GM19023 (cell line): ENCODE results near the gene SLMAP.

Experiments
- ATAC-seq: cut with Tn5 transposase; IDR thresholded peaks from one replicate; pipeline ENCODE4 v1.9.1; 2021; ENCODE audit warnings: mild to moderate bottlenecking, moderate library complexity; ENCODE audit not compliant: unreplicated experiment

SLMAP gene

DNA sequence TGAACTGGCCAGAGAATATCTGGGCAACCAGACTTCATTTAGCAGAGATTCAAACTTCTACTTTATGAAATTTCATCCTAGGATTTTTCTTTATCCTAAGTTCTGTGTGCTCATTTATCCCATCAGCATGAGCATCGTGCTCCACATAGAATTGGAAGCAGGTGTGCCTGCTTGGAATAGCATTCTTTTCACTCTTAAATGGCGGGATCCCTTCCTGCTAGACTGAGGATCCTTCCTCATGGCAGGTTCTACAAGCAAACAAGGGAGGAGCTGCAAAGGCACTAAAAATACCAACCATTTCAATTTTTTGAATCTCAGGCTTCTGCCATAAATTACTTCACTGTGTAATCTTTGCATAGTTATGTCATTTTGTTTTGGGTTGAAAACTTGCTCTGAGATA is 177.5 kb downstream of the SLMAP start:
- no peak for ATAC-seq

DNA sequence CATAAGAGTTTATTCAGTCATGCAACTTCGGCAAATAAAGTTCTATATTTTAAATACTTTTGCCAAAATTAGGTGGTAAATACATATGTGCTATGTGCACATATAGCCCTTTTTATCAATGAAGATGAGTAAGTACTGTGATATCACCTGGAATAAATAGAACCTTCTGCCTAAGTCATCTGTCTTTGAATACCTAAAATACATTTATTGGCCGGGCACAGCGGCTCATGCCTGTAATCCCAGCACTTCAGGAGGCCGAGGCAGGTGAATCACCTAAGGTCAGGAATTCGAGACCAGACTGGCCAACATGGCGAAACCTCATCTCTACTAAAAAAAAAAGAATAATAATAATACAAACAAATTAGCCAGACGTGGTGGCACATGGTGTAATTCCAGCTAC is 178.3 kb downstream of the SLMAP start:
- no peak for ATAC-seq

DNA sequence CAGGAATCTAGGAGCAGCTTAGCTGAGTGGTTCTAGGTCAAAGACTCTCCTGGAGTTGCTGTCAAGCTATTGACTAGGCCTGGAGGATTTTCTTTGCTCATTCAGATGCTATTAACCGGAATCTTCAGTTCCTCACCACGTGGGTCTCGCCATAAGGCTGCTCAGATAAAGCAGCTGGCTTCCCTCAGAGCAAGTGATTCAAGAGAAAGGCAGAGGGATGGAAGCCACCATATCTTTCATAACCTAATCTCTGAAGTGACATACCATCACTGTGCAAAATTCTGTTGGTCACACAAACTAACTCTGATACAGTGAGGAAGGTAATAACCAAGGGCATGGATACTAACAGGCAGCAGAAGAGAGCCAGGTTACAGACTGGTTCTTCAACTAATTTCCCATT is 179.4 kb downstream of the SLMAP start:
- no peak for ATAC-seq

DNA sequence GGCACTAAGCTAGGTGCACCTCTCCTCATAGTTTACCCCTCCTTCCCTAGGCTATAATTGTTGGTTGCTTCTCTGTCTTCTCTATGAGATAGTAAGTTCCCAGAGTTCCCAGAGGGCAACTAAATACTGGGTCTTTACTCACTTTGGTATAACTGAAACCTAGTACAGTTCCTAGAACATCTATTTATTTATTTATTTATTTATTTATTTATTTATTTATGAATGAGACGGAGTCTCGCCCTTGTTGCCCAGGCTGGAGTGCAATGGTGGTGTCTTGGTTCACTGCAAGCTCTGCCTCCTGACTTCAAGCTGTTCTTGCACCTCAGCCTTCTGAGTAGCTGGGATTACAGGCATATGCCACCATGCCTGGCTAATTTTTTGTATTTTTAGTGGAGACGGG is 181.0 kb downstream of the SLMAP start:
- no peak for ATAC-seq

DNA sequence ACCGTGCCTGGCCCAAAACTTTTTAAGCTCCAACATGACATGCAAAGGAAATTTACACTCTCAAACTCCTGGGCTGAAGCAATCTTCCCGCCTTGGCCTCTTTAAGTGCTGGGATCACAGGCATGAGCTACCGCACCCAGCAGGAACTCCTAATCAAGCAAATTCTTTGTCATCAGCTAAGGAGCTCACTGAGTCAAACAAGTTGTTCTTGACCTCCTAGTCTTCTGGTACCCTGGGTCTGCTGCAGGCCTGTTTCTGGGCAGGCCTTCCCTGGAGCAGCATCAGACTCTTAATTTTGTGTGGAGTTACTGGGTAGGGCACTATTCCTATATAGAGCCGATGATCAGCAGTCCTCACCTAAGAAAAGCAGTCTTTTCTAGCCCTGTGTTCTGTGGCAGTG is 183.7 kb downstream of the SLMAP start:
- no peak for ATAC-seq

DNA sequence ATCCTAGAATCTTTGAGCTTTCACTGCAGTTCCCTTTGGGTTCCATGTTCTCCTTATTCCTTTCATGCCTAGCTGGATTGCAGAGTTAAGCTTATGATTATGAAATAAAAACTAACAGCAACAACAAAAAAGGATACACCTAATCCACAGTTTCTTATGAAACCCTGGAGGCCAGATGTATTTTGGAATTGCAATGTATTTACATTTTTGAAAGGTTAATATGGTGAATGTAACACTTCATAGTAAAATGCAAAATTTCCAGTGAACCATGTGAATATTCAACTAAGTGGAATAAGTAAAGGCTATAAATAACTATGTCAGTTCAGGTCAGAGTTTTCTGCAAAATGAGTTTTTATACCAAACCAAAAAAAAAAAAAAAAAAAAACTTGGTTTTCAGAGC is 186.3 kb downstream of the SLMAP start:
- ATAC-seq = no peak

DNA sequence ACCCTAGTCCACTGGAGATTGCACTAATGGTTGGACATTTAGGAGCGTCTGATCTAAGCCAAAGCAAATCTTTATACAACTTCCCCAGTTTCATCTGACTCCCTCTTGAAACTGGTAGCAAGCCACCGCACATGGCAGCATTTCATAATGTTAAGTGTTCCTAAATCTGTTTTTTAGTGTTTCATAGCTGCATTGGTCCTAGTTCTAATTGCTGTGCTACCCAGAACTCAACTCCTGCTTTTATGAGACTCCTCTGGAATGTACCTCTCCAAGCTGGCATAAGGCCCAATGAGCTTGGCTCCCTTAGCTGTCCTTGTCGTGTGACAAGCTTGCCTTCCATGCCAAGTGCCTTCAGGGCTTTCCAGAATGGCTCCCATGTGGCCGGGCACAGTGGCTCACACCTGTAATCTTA is 186.8 kb downstream of the SLMAP start:
- ATAC-seq = no peak

DNA sequence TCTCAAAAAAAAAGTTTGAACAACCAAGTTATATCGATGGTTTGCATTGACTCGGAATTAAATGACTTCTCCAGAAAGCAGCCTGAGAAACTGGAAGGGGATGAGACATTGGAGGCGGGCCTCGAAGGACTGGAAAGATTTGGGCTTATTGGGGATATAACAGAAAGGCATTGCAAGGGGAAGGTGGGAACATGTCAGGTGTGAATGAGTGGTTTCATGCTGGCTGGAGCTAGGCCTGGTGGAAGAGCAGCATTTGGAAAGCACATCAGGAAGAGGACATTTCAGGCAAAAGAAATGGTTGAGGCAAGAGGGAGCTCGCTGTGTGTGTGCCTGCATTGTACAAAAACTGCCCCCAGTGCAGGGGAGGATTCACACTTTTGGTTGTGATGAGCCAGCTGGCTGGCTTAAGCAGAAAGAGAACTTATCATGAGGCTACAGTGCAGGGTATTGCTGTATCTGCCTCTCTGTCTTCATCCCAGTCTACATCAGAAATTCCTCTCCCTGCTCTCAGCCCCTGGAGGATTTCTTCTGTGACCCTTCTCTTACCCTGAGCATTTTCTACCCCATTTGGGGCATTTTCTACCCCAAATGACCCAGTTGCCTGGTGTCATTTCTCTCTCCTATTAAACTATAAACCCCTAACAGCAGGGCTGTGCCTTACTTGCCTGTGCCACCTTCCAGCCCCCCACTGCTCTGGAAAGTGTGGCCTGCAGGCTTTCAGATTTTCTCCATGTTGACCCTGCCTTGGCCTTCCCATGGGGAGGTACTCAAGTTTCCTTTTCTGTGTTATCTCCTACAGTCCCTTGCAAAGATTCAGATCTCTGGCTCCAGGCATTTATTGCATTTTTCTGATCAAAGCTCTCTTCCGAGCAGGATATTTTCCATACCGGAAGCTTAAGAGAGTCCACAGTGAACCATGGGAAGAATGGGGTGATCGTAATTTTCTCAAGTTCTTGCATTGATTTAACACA is 187.7 kb downstream of the SLMAP start:
- ATAC-seq = no peak

DNA sequence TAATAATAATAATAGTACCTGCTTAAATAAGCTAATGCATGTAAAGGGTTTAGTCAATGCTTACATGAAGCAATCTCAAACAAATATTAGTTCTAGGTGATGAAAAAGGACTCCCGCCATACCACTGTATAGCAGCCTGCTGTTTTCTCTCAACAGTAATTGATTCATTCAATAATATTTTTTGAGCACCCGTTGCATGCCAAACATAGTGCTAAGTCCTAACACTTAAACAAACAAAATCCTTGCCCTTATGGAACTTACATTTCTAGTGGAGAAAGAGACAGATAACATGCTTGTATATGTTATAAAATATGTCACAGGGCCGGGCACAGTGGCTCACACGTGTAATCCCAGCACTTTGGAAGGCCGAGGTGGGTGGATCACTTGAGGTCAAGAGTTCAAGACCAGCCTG is 190.9 kb downstream of the SLMAP start:
- ATAC-seq = no peak

DNA sequence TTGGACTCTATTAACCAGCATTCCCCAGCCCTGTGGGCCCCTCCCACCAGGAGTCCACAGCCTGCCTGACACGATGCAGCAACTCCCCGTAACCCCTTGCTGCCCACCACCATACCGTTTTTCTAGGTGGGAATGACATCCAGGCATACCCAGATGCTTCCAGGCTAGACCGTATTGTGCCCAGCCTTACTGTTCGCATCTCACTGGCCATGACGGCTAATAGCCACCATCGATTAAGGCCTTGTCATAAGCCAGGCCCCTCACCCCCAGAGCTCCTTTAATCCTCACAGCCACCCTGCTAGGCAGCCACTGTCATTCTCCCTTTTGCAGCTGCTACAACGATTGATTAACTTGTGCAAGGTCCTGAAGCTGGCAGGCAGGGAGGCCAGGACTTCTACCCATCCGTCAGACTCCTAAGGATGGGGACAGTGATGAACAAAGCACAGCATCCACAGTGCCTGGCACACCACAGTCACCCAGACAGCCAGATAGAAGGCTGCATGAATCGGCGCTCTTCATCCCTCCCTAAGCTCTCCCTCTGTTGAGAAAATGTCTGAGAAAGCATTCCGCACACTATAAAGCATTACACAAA is 192.1 kb downstream of the SLMAP start:
- ATAC-seq = no peak

DNA sequence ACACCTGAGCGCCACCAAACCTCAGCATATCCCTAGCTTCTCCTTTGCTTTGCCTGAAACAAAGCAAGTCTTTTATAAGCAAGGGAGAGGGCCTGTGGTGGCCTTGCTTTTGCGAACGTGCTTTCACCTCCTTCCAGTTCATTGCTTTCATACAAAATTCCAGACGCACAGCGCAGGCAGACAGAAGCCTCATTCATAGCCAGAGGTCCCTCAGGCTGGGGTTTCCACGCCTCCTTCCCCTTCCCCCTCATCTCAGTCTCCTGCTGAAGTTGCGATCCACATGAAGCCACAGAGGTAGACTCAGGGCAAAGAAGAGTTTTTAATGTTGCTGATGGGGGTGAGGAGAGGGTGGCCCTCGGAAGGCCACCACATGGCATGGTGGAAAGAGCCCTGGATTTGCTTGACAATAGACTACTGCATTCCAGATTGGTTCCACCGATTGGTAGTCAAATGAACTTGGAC is 192.7 kb downstream of the SLMAP start:
- no peak for ATAC-seq

DNA sequence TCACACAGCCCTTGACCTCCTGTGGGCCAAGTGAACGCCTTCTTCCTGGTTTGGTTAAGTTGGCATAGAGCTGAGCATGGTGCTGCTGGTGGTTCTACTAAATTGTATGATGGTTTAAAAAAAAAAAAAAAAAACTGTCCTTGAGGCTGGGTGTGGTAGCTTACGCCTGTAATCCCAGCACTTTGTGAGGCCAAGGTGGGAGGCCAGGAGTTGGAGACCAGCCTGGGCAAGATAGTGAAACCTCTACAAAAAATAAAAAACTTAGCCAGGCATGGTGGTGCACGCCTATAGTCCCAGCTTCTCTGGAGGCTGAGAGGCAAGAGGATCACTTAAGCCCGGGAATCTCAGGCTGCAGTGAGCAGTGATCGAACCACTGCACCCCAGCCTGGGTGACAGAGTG is 193.2 kb downstream of the SLMAP start:
- no peak for ATAC-seq

DNA sequence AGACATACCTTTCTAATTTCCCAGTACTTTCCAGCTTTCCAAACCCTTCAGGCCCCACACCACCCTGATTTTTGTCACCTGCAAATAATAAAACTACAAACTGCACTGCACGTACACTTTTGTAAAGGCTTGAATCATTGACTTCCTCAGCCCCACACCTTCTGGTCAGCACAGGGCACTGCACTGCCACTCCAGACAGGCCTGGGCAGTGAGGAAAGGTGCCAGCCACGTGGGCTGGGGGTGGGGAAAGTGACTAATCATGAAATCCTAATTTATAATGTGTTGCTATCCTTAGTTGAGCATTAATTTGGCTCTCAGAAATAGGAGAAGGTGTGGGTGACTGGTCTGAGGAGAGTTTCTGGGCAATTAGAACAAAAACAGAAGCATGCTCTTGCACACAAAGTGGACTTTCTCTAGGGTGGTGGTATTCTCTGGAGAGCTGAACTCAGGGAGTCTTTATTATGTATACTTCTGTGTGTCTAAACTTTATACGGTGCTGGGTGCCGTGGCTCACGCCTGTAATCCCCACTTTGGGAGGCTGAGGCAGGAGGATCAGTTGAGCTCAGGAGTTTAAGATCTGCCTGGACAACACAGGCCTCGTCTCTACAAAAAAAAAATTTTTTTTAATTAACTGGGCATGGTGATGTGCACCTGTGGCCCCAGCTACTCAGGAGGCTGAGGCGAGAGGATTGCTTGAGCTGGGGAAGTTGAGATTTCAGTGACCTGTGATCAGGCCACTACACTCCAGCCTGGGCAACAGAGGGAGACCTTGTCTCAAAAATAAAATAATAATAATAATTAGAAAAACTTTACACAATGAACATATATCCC is 193.9 kb downstream of the SLMAP start:
- ATAC-seq = no peak

DNA sequence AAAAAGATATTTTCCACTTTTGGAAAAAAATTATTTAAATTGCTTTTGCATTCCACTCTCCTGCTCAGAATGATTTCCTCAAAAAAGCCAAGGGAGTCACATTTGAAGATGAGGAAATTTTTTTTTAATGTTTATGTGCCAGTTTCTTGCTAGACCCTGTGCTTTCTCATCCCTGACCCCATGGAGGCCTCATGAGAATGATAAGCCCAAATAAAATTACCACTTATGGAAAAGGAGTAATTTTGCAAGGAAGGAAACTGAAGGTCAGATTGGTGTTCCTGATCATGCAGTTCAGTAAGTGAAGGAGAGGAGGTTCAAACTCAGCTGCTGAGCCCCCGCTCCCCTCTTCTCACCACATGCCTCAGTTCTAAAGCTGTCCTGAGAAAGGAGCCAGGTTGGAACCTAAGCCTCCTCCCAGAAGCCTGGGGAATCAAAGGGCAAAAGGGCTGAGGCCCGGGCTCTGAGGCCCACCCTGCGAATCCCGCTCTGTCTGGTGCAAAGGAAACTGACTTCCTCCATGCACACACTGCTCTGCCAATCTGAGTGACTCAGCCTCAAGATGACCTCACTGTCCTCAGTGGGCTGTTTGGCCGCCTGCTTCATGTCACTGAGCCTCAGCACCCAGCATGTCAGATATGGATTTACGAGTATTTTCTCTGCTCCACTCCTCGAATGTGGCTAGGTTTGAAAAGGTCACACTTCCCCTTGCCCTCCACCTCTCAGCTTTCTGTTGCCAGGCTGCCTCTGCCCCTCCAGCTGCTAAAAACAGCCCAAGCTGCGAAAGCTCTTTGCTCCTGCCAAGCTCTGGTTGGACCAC is 195.2 kb downstream of the SLMAP start:
- ATAC-seq = no peak

DNA sequence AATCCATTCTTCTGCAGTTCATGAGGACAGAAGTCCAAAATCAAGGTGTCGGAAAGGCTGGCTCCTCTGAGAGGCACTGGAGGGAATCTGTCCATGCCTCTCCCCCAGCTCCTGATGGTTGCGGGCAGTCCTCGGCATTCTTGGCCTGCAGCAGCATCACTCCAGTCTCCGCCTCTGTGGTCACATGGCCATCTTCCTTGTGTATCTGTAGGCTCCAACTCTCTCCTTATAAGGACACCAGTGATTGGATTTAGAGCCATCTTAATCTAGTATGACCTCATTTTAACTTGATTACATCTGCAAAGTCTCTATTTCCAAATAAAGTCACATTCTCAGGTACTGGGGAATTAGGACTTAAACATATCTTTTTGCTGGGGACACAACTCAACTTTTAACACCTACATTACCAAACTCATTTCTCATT is 196.1 kb downstream of the SLMAP start:
- no peak for ATAC-seq

DNA sequence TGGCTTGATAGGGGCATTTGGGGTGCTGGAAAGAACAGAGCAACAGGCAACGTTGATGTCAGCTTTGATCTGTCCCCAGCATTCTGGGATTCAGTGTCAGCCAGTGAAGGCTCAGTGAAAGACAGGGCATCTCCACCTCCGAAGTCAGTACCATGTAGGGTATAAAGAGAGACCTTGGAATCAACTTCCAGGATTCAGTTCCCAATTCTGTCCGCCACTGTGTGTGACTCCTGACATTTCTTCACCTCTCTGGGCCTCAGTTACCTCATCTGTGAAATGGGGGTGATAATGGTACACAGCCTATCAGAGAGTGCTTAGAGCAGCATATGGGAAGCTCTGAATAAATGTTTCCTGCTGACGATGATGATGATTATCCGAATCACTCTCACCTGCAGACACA is 196.5 kb downstream of the SLMAP start:
- no peak for ATAC-seq

DNA sequence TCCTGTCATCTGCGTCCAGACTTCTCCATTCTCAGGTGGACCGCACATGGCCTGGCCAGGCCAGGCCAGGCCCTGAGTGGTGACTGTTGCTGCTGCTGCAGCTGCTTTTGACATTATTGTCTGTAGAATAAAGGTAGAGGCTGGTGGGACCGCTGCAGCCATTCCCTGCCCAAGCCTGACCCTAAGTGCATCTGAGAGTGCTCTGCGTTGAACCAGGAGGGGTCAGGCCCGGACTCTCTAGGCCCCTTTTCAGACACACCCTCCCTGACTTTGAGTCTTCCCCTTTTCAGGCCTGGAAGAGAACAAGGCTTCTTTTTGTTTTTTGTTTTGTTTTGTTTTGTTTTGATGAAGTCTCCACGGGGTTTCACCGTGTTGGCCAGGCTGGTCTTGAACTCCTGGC is 197.5 kb downstream of the SLMAP start:
- ATAC-seq = no peak

DNA sequence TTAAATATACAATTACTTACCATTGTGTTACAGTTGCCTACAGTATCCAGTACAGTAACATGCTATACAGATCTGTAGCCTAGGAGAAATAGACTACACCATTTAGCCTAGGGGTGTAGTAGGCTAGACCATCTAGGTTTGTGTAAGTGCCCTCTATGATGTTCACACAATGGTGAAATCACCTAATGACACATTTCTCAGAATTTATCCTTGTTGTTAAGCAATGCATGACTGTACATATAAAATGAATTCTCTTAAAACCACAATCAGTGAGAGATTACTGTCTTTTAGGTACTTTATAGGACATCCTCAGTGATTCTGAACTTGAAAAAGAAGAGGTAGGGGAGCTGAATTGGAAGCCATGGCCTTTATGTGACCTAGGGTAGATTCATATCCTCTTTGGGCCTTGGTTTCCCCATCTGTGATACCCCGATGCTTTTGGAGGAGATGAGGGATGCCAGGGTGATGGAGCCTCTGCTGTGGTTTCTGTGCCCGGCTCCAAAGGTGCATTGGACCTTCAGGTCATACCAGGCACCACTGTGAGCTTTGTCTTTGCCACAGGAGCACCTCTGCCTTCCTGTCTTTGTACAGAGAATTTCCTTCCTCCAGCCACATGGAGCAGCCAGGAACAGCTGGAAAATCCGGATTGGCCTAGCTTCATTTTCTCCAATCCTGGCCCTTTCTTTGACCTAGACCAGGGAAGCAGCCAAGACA is 200.2 kb downstream of the SLMAP start:
- ATAC-seq = no peak

DNA sequence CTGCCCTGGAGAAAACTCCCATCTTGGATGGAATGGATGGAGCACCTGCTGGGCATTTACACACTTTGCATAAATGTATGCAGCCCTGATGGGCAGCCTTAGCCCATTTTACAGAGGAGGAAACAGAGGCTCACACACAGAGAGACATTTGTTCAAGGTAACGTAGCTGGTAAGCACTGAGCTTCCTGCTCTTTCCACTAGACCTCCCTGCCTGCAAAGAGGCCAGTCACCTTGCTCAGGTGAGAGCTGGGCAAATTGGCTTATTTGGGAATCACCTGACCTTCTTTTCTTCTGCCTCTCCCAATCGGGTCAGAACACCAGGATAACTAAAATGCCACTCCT is 200.7 kb downstream of the SLMAP start:
- ATAC-seq = no peak

DNA sequence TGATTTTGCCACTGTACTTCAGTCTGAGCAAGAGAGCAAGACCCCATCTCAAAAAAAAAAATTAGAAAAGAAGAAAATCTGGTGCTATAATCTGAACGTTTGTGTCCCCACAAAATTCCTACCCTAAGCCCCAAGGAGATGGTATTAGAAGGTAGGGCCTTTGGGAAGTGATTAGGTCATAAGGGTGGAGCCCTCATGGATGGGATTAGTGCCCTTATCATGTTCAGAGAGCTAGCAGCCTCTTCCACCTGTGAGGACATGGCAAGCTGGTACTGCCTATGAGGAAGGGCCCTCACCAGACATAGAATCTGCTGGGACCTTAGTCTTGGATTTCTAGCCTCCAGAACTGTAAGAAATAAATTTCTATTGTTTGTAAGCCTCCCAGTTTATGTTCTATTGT is 201.7 kb downstream of the SLMAP start:
- ATAC-seq = no peak
